Small intestine (tissue), 7 donors: Measurements from ENCODE around the gene GAGE12H. TPM values are rescaled to one million over a fixed set of nuclear protein-coding genes. Genes with fewer than 3 reads are reported as not detected.
"Not testable (repeated sequence)": the region's sequence is repeated elsewhere in the genome, so short reads cannot be mapped to it uniquely, and the experiment has no call there.

Experiments
- DNase-seq, 2 donors: peaks; one replicate each; pipeline versions ENCODE4 v3.0.0 to v3.0.0-alpha.2; 2013
- FAIRE-seq: peaks from 2 replicates; lab custom pipeline; 2012; peaks lifted over from hg19 to GRCh38; lab: Jason Lieb, UNC
- H3K27ac ChIP-seq, 3 donors: one replicate each; pipeline ENCODE4 v1.5.1; 2013; ENCODE audit warnings: low read length in 2 of 3, mild to moderate bottlenecking in 2 of 3, control low read depth in 1 of 3, inconsistent platforms in 1 of 3, low read depth in 1 of 3, moderate library complexity in 1 of 3
- H3K27me3 ChIP-seq, 3 donors: one replicate each; pipeline ENCODE4 v1.6.1; 2013; ENCODE audit warnings: low read length in 3 of 3, inconsistent platforms in 1 of 3; ENCODE audit not compliant: control insufficient read depth in 3 of 3, insufficient read depth in 3 of 3
- H3K36me3 ChIP-seq, 3 donors: one replicate each; pipeline ENCODE4 v1.6.1; 2013; ENCODE audit warnings: low read length in 3 of 3, inconsistent platforms in 1 of 3, low read depth in 1 of 3, mild to moderate bottlenecking in 1 of 3, moderate library complexity in 1 of 3; ENCODE audit not compliant: control insufficient read depth in 3 of 3, insufficient read depth in 2 of 3
- H3K4me1 ChIP-seq, 3 donors: one replicate each; pipeline ENCODE4 v1.6.1; 2013; ENCODE audit warnings: low read length in 2 of 3, inconsistent platforms in 1 of 3, low read depth in 1 of 3, mild to moderate bottlenecking in 1 of 3, moderate library complexity in 1 of 3; ENCODE audit not compliant: control insufficient read depth in 3 of 3, insufficient read depth in 2 of 3
- H3K4me3 ChIP-seq, 3 donors: one replicate each; pipeline ENCODE4 v1.5.1; 2013; ENCODE audit warnings: low read length in 3 of 3, control low read depth in 1 of 3, inconsistent platforms in 1 of 3, low read depth in 1 of 3, mild to moderate bottlenecking in 1 of 3, moderate library complexity in 1 of 3
- H3K9me3 ChIP-seq, 2 donors: one replicate each; pipeline ENCODE4 v1.6.1; 2013; ENCODE audit warnings: low read depth in 1 of 2, low read length in 1 of 2; ENCODE audit not compliant: control insufficient read depth in 2 of 2, insufficient read depth in 1 of 2
- WGBS, 3 donors: extraction: QIAGEN DNeasy Blood & Tissue Kit; methylation state at CpG; one replicate each; pipeline ENCODE4 v1.1.7; 2013; 5-methylcytosine and 5-hydroxymethylcytosine counted together
- polyA plus RNA-seq, 4 donors: library from polyadenylated mRNA; stranded (reverse) in 3 of 4; unstranded in 1 of 4; fragments of 200-250 nt in 3 of 4; fragments of 120-200 nt in 1 of 4; gene quantifications; one replicate each; pipeline versions ENCODE4 v1.2.1 to v1.2.3, GENCODE V29; 2013
- donor health status: healthy with polysubstance abuse.
- donor health status: control.
- donor health status: control.
- donor health status: Bipolar disorder and iron deficiency.
- donor health status: healthy.

The GAGE12H gene
- polyA plus RNA-seq, 4 donors: not detected

DNA sequence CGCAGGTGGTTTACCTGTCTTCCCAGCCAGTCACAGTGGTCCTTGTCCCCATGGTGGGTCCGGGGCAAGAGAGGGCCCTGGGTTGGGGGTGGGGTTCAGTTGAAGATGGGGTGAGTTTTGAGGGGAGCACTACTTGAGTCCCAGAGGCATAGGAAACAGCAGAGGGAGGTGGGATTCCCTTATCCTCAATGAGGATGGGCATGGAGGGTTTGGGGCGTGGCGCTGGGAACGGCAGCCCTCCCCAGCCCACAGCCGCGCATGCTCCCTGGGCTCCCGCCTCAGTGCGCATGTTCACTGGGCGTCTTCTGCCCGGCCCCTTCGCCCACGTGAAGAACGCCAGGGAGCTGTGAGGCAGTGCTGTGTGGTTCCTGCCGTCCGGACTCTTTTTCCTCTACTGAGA lies 9.4 kb downstream of the GAGE12H start, which contains the start of gene GAGE2A:
Gene GAGE2A, plus strand, starts transcription at position 301 of the 400 bp plus-strand sequence. CDS start 1,155 bp downstream, outside the sequence.
- H3K27ac ChIP-seq, FAIRE-seq, H3K4me3 ChIP-seq, H3K9me3 ChIP-seq, DNase-seq, H3K36me3 ChIP-seq, H3K4me1 ChIP-seq, H3K27me3 ChIP-seq: not testable (repeated sequence)
- WGBS, 3 donors: no CpG with 5 or more reads among the region's 16 CpGs

DNA sequence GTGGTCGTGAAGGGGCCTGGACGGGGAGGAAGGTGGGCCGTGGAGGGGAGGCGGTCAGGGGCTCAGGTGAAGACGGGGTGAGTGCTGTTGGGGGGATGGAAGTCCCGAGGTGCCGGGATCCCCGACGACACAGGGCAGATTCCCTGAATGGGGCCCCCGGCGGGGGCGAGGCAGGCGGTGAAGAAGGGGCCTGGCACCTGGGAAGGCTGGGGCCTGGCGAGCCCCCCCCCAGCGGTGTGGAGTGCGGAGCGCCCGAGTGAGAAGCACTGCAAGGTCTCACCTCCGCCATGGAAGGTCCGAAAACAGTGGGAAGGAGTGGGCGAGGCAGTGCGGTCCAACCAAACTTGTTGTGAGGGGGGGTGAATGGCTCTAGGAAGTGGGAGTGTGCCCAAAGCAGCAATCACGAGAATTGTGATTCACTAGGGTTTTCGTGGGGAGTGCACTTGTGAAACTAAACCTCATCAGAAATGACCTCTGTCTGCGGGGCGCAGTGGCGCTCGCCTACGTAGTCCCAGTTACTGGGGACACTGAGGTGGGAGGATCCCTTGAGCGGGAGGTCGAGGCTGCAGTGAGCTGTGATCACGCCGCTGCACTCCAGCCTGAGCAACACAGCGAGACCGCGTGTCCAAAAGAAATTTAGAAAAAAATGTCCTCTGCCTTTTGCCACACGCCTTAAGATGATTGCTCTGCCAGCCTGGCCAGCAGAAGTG lies 10.2 kb downstream of the GAGE12H start:
- not testable (repeated sequence) for FAIRE-seq, H3K27ac ChIP-seq, H3K4me1 ChIP-seq, H3K9me3 ChIP-seq, H3K36me3 ChIP-seq, DNase-seq, H3K27me3 ChIP-seq, H3K4me3 ChIP-seq
- WGBS, 3 donors: 92 to 94% (median 92%) methylated on average over 23 to 25 of the region's 37 CpGs

GRCh38 chrX:49590488-49590887 lies 10.7 kb downstream of the GAGE12H start:
- 93 to 95% (median 94%) methylated on average over 10 to 13 of the region's 17 CpGs for WGBS, 3 donors
- H3K9me3 ChIP-seq, FAIRE-seq, H3K27ac ChIP-seq, H3K36me3 ChIP-seq, H3K27me3 ChIP-seq, DNase-seq, H3K4me3 ChIP-seq, H3K4me1 ChIP-seq: not testable (repeated sequence)

- H3K4me1 ChIP-seq, H3K4me3 ChIP-seq: not testable (repeated sequence)
- no CpG with 5 or more reads among the region's 16 CpGs for WGBS, 3 donors
These were observed 19.0 kb downstream of the GAGE12H start, which contains the start of gene GAGE1 for GRCh38 chrX:49598720-49599119. GAGE1 (plus strand) TSS chrX:49599020; CDS start chrX:49600175, 1,155 bp downstream.

GRCh38 chrX:49610718-49611310 lies 31.1 kb downstream of the GAGE12H start:
- no peak for DNase-seq
- Histone ChIP-seq H3K9me3 (no peaks in the 10 kb centered on the region), H3K27ac (no peak overlapping the region), H3K4me1 (no peaks in the 10 kb centered on the region), H3K4me3 (no peak overlapping the region), H3K27me3 (no peaks in the 10 kb centered on the region), H3K36me3 (no peaks in the 10 kb centered on the region)
- WGBS, 3 donors: 30 to 40% (median 34%) methylated on average over 7 of the region's 7 CpGs
- FAIRE-seq: no peak

More at GRCh38 chrX:49598720-49599119, 19.0 kb downstream of the GAGE12H start, which contains the start of gene GAGE1:
- not testable (repeated sequence) for H3K9me3 ChIP-seq, DNase-seq, H3K27me3 ChIP-seq, FAIRE-seq, H3K36me3 ChIP-seq, H3K27ac ChIP-seq

DNA sequence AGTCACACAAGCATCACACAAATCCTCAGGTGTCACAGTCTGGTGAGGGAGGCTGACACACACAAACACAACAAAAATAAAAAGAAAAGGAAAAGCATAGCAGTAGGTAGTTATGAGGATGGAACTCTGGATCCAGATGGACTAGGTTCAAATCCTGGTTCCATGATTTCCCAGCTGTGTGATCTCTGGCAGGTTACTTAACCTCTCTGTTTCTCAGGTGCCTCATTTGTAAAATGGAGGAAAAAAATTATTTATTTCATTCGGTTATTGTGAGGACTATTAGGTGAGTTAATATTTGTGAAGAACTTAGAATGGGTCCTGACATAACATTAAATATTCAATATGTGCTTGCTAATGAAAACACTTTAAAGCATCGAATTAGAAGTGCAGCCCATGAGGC lies 38.8 kb downstream of the GAGE12H start:
- no peaks in the 10 kb centered on the region for H3K36me3 ChIP-seq
- no peak overlapping the region for H3K27ac ChIP-seq
- FAIRE-seq (no peak), DNase-seq (no peak)
- no peaks in the 10 kb centered on the region for H3K9me3 ChIP-seq
- H3K27me3 ChIP-seq: no peaks in the 10 kb centered on the region
- no peaks in the 10 kb centered on the region for H3K4me1 ChIP-seq
- no peak overlapping the region for H3K4me3 ChIP-seq
- whole genome bisulfite sequencing, 3 donors: 86 to 97% (median 93%) methylated on average over 2 of the region's 2 CpGs

- FAIRE-seq (no peak), DNase-seq (no peak)
- Histone ChIP-seq H3K27ac (no peak overlapping the region), H3K27me3 (no peaks in the 10 kb centered on the region), H3K4me1 (no peaks in the 10 kb centered on the region), H3K36me3 (no peaks in the 10 kb centered on the region), H3K4me3 (no peak overlapping the region), H3K9me3 (peaks cover 2 to 4% of the 10 kb centered on the region in 2 donors)
- WGBS, 3 donors: 38 to 73% (median 73%) methylated on average over 32 to 33 of the region's 33 CpGs
These were observed 47.5 kb downstream of the GAGE12H start for GRCh38 chrX:49627086-49627777.
